Femur (tissue), 1 donor: ENCODE data around the gene HMG20A.

Experiments
- DNase-seq: peaks from one replicate; pipeline ENCODE4 v3.0.0-alpha.2; 2017

HMG20A gene

DNA sequence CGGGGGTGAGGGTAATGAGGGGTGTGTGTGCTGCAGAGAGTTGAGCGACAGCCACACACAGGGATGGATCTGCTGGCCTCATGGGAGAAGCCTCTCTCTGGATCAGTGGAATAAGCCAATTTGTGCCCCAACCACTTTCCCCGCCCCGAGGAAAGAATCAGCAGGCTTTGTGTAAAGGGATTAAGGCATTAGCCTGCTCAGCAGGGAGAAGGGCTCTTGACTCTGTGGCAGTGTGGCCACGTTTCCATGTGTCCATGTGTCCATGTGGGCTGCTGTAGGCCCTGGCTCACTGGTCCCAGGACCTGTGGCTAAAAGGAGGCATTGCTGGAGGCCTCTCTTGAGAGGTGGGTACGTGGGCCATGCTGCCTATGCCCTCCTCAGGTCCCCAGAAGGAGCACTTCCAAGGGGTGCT lies 104.7 kb downstream of the HMG20A start:
- no peak for DNase-seq

DNA sequence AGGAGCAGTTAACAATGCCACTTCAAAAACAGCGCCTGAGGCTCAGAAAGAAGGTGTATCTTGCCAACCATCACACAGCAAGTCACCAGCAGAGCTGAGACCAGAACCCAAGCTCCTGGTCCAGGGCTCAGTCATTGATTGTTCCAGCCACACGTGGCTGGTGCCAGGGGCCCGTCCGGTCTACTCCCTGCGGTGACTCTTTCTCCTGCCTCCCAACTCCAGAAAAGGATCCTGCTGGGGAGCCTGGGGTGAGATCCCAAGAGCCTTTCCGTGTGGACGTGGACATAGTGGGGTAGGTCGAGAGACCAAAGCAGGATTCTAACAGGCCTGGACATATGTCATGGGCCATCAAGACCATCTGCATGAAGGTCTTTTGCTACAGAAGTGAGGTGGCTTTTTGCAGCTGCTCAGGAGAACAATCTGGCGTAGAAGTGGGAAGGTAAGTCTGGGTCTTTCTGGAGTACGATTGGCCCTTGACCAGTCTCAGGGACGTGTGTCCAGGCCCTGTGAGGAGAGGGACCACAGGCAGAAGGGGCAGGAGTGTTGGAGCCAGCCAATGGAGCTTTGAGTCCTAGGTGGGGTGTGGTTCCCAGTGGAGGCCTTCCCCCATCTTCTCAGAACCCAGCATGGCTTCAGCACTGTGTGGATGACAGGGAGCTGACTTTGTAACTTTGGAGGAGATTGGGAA lies 105.4 kb downstream of the HMG20A start:
- no peak for DNase-seq

DNA sequence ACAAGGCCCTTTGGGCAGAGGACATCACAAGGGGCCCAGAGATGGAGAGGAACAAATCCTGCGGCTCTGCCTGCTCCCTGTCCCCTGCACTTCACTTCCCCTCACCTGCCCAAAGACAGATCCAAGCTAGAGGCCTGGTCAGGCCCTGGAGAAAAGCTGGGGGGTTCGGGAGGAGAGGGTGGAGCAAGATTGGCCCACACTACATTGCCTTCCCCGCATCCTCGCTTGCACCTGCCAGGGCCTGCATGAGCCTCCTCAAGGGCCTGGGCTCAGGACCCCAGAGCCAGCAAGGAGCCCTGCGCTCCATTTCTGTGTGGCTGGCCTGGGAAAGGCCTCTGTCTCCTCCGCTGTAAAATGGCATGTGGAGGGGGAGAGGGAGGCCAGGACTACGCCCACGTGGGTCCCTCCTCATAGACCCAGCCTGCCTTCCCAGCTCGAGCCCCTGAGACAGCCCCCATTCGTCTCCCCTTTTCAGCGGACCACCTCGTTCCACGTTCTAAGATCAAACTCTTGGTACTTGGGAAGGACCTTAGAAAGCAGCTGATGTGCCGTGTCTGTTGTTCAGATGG lies 106.0 kb downstream of the HMG20A start:
- DNase-seq, result no peak

DNA sequence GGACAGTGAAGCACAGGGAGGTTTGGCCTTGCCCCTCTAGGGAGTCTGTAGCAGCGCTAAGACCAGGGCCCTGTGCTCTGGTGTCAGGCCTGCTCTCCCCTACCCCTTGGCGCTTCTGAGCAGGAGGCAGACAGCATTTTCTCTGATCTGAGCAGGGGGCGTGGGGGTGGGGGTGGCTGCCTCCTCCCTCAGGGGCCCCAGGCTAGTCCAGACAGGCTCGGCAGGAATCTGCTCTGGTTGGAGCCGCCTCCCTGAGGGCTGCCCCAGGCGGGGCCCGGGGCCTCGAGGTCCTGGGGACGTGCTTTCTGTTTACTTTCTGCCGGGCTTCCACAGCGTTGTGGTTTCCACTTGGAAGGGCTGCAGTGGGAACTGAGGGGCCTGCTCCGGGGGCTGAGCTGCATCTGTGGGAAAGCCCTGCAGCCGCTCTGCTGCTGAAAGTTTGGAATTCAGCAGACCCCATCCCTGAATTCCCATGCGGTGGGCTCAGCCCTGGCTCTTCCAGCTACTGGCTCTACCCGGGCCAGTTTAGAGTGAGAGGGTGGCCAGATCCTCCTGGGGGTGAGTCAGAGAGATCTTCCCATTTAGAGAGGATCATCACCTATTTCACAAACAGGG lies 106.6 kb downstream of the HMG20A start:
- peak; percentile 83 for DNase-seq

DNA sequence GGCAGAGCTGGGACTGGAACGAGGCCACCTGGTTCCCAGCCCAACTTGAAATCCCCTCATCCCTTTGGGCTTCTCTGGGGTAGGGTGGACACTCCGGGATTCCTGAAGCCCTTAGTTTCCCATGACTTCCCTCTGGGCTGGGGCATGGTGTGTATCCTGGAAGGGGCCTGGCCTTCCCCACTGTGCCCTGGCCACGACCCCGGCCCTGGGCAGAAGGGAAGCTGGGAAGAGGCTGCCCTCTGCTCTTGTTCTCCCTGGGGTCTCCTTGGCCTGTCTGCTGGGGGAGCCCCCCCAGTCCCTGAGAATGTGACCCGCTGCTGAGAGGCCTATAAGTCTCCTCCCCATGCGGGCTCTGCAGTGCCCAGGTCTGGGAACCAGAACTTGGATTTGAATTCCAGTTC lies 107.1 kb downstream of the HMG20A start:
- no peak for DNase-seq

DNA sequence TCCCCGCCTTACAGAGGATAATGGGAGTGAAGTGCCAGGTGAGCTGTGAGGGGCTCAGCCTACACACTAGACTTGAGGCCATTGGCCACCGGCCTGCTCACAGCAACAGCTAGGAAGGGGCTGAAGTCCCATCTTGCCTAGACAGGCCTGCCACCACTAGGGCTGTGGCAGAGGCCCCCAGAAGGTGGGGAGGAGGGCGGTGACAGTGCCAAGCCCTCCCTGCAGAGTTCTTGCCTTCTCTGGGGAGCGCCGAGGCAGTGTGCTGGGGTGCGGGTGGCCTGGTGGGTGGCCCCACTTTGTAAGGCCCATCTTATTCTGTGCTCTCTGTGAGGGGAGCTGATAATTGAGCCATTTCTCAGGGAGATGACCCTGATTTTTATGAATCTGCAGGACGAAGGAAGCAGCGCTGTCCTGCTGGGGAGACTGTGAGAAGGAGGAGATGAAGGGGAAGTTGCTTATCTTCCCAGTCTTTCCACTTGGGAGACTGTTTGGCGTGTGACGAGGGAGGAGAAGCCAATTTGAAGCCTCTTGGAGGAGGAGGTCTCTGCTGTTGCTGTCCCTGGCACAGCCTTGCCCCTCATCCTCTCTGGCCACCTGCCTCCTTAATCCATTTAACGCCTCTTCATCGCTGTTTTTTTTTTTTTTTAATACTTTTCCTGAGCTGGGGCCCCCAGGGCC lies 107.7 kb downstream of the HMG20A start:
- DNase-seq, result no peak

DNA sequence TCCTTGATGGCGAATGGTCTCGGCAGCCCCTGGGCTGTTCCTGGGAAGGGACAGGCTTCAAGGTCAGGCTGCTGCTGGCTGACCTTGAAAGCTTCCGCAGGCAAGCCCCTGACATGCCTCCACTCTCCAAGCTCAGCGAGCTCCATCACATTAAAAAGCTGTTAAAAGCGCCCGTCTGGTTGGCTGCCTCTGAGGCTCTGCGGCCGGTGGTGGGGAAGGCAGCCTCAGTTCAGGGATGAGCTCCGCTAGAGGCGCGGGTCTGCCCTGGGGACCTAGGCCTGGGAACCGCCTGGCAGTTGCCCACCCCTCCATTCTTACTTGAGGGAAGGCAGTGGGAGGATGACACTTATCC lies 108.3 kb downstream of the HMG20A start:
- peak; percentile 32 for DNase-seq

DNA sequence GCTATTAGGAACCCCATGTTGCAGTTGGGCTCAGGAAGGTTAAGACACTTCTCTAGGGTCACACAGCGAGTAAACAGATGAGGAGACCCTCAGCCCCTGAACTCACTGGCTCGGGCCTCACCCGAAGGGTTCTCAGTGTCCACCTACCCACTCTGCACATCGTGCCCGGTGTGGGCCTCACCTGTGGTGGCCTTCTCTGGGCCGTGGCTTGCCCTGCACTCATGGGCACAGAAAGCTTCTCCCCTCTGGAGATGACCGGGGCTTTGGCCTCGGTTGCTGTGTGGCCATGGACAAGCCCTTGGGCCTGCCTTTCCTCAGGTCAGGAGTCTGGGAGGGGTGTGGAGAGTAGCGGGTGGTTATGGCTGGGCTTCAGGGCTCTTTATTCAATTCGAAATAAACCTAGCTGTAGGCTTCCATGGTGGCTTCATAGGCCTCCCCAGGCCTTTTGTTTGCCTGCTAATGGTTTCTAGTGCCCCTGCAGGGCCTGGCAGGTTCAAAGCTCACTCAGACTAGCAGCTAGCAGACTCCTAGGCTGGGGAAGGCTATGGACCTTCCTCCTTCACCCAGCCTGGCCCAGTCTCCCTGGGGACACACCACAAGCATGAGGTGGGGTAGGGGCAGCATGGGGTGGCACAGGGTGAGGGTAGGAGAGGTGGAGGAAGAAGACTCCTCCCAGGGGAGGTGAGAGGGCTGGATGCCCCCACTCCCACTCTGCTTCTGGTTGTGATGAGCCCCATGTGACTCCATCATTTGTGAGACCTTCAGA lies 108.9 kb downstream of the HMG20A start:
- DNase-seq, result no peak

DNA sequence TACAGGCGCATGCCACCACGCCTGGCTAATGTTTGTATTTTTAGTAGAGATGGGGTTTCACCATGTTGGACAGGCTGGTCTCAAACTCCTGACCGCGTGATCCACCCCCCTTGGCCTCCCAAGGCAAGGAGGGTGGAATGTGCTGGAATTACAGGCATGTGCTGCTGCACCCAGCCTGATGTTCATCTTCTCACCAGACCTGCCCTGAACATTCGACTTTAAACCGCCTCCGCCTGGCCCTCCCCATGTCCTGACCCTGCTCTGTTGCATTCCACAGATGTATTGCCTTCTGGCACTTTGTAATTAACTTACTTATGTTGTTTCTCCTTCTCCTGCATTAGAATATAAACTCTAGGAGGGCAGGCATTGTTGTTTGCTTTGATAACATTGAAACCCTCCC lies 109.9 kb downstream of the HMG20A start:
- DNase-seq, result no peak

DNA sequence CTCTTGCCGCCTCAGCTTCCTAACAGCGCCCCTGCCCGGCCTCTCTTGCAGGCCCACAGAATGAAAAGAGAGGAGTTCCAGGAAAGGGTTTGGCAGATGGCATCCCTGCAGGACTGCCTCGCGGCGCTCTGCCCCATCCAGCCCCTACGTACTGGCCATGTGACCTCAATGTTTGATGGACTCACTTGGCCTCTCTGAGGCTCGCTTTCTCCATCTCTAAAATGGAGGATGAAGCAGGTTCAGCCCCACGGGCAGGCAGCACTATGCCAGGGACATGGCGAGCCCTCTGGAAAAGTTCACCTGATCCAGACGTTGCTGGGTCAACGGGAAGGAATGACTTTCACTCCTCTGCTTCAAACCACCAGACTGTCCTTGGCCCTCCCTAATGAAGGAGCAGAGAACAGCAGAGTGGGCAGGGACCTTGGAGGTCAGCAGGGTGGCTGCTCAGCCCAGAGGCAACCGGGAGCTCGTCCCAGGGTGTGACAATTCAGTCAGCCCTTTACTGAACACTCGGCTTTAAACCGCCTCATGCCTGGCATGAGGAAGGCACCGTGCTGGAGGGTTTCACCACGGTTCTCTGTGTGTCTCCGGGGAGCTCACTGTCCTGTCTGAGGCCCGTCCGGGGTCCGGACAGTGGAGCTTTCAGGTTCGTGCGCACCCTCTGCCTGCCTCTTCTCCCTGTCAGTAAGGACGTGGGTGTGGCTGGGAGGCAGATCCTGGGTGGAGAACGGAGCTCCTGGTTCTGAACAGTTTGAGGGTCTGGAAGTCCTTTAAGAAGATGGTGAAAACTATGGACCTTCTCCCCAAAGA lies 110.7 kb downstream of the HMG20A start:
- DNase-seq, result no peak

DNA sequence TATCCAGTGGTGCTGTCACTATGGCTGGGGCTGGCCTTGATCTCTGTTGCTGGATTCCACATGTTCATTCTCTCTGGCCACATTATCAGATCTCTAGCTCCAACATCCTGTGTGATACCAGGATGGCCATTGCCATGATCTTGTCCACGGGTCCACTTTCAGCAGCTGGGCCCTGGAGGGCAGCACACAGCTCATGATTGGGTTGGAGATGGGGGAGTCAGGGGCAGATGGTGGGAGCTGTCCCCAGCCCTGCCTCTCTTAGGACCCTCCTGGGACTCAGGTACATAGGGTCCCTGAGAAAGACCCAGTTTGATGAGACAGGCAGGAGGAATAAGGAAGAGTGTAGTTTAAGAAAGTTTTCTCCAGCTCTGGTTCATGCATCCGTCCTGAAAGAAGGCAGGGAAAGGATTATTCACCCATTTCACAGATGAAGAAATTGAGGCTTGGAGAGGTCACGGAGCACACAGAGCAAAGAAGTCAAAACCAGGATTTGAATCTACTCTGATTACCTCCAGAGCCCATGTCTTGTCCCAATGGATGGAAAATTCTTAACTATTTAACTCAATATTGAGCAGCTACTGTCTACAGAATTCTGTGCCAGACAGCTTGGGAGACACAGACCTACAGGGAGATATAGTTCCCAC lies 111.5 kb downstream of the HMG20A start:
- DNase-seq, result no peak

DNA sequence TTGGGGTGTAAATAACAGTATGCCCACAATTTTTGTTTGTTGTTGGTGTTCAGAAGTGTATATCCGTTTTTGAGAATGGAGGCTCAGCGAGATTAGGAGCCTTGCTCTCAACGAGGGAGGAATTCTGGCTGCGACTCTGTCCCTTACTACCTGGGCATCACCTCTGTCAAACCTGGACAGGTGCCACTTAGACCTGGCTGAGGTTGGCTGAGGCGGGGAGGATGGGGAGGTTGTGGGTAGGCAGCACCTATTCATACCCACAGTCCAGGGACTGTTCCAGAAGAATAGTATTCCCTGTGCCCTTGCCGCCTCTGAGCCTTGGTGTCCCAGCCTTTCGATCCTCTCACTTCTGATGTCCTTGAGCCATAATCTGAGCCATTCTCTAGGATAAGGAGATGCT lies 112.2 kb downstream of the HMG20A start:
- DNase-seq, result no peak

DNA sequence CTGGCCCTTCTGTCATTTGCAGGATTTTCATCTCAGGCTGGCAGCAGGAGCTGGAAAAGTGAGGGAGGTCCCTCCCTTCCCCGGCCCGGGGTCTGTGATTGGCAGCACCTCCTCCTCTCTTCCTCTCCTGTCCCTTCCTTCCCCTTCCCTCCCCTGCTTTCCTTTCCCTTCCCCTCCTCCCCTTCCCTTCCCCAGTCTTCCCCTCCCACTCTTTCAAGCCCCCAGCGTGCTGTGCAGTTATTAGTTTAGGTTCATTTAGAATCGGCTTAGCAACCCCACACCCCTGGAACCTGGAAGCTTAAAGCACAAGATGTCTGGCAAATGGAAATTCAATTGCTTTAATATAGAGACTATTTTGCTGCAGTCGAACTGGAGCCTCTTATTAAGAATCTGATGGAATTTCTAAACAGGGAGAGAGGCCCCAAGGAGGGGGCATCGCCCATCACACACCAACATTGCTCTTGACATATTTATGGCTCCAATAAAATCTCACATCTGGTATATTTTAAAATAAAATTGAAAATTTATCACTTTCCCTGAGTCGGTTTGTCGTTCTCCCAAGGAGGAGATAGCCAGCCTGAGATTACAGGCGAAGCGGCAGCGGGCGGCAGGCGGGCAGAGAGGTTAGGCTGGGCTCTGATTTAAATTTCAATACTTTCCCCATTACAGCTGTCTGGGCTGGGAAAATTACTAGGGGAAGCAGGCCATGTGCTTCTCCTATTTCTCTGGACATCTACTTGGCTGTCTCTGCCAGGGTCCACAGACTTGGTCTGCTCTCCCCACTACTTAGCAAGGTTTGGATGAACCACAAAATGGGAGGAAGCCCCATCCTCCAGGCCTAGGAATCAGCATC lies 113.1 kb downstream of the HMG20A start:
- DNase-seq, result peak; percentile 64
